Transverse colon (tissue), 4 donors: ENCODE data around the gene ERG. TPM values are rescaled to one million over a fixed set of nuclear protein-coding genes. Genes with fewer than 3 reads are reported as not detected.

Experiments used
- DNase-seq: peaks from one replicate; pipeline ENCODE4 v3.0.0-alpha.2; 2019
- H3K27ac ChIP-seq, 4 donors: fragments of 200-600 bp; sonication (generic); 2 replicates each; pipeline ENCODE4 v1.5.1; 2016 to 2018; ENCODE audit warnings: inconsistent platforms in 4 of 4
- H3K27me3 ChIP-seq: fragments of 200-600 bp; sonication (generic); 2 replicates; pipeline ENCODE4 v1.5.1; 2017; ENCODE audit warnings: inconsistent platforms
- H3K36me3 ChIP-seq, 4 donors: fragments of 200-600 bp; sonication (generic); 2 replicates each; pipeline ENCODE4 v1.5.1; 2017 to 2019; ENCODE audit warnings: inconsistent platforms in 4 of 4
- H3K4me1 ChIP-seq, 4 donors: fragments of 200-600 bp; sonication (generic); 2 replicates each; pipeline ENCODE4 v1.5.1; 2017 to 2020; ENCODE audit warnings: inconsistent platforms in 4 of 4
- H3K4me3 ChIP-seq, 4 donors: fragments of 200-600 bp; sonication (generic); 1 replicate in 1 of 4; 2 replicates in 3 of 4; pipeline versions ENCODE4 v1.5.1 to v1.6.1; 2017 to 2019; ENCODE audit warnings: inconsistent platforms in 4 of 4
- H3K9me3 ChIP-seq, 2 donors: fragments of 200-600 bp; sonication (generic); 2 replicates each; pipeline ENCODE4 v1.5.1; 2017 to 2019; ENCODE audit warnings: inconsistent platforms in 2 of 2
- EP300 ChIP-seq: sonication (generic); formaldehyde crosslinking; IDR thresholded peaks from one replicate; pipeline ENCODE4 v1.6.1; 2017; ENCODE audit warnings: antibody characterized with exemption, low read depth
- POLR2A ChIP-seq: fragments of 450-650 bp; IDR thresholded peaks from one replicate; pipeline ENCODE4 v1.6.1; 2016; ENCODE audit warnings: antibody characterized with exemption, mild to moderate bottlenecking, moderate library complexity
- POLR2AphosphoS5 ChIP-seq, 3 donors: sonication (generic); formaldehyde crosslinking; IDR thresholded peaks; one replicate each; pipeline ENCODE4 v1.6.1; 2016; ENCODE audit warnings: antibody characterized with exemption in 3 of 3
- WGBS, 2 donors: methylation state at CpG; one replicate each; pipeline ENCODE4 v1.1.5; 2018; ENCODE audit warnings: low coverage in 1 of 2; 5-methylcytosine and 5-hydroxymethylcytosine counted together
- in situ Hi-C, 4 donors: fragments of 200-750 bp; cut with MboI; loops; one replicate each; pipeline versions ENCODE4 v1.15.0 to v1.15.1; 2017; ENCODE audit warnings: low sequenced_read_pairs in 3 of 4, low pct_ligation_motif_present in 1 of 4, low pct_unique_long_range_greater_than_20kb in 1 of 4
- intact Hi-C: fragments of 100-400 bp; cut with DNase I; formaldehyde crosslinking; loops from one replicate; pipeline ENCODE4 v1.15.1; 2023; ENCODE audit warnings: low total_unique reads
- total RNA-seq, 4 donors: library from RNA; depleted of rRNA; stranded (reverse); fragments of >200 nt; gene quantifications; one replicate each; pipeline ENCODE4 v1.1.0, GENCODE V29; 2016
- TF ChIP-seq, protein P1 (sequence below), 5 experiments: fragments of 200-600 bp in 3 of 5; fragments of 450-650 bp in 2 of 5; sonication (generic) in 3 of 5; IDR thresholded peaks; 1 replicate in 2 of 5; 2 replicates in 3 of 5; pipeline ENCODE4 v1.5.1; 2016 to 2017; ENCODE audit warnings: antibody characterized with exemption in 5 of 5, inconsistent platforms in 3 of 5, mild to moderate bottlenecking in 2 of 5, moderate library complexity in 1 of 5

ERG gene
- total RNA-seq, 4 donors from 2014 or later: 1.5 to 8.6 (median 3.7) TPM

DNA sequence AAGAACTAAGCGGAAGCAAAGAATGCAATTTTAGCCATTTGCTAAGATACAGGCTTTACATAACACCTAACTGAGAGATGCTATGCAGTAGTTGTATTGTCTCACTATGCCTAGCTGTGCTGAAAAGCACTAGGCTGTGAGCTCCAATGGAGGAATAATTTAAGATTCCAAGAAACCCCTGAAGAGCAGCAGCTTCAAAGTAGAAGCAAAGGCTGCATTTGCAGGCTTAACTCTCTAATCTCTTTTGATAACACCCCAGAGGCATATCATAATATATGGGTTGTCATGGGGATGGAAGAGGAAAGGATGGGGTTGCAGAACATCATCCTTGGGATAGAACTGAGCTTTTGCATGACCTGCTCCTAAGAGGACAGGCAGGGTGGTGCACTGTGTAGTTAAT lies 102.0 kb downstream of the ERG start:
- no peak for TF ChIP-seq POLR2AphosphoS5 (IDR thresholded peaks at IDR 0.05)
- no peak for TF ChIP-seq EP300
- TF ChIP-seq, protein P1, sequence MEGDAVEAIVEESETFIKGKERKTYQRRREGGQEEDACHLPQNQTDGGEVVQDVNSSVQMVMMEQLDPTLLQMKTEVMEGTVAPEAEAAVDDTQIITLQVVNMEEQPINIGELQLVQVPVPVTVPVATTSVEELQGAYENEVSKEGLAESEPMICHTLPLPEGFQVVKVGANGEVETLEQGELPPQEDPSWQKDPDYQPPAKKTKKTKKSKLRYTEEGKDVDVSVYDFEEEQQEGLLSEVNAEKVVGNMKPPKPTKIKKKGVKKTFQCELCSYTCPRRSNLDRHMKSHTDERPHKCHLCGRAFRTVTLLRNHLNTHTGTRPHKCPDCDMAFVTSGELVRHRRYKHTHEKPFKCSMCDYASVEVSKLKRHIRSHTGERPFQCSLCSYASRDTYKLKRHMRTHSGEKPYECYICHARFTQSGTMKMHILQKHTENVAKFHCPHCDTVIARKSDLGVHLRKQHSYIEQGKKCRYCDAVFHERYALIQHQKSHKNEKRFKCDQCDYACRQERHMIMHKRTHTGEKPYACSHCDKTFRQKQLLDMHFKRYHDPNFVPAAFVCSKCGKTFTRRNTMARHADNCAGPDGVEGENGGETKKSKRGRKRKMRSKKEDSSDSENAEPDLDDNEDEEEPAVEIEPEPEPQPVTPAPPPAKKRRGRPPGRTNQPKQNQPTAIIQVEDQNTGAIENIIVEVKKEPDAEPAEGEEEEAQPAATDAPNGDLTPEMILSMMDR (IDR thresholded peaks at IDR 0.05): no peak
- TF ChIP-seq POLR2A: no peak
- intact Hi-C loops (no loop called here), in situ Hi-C loops (no loop called here)
- DNase-seq: no peak
- no peaks in the 10 kb centered on the region for H3K27me3 ChIP-seq
- H3K9me3 ChIP-seq: no peaks in the 10 kb centered on the region
- H3K4me3 ChIP-seq: no peak overlapping the region
- H3K4me1 ChIP-seq: no peaks in the 10 kb centered on the region
- 97 to 100% methylated on average over 1 of the region's 1 CpG for WGBS, 2 donors
- no peaks in the 10 kb centered on the region for H3K36me3 ChIP-seq
- no peak overlapping the region for H3K27ac ChIP-seq

GRCh38 chr21:38395581-38395980 lies 102.7 kb downstream of the ERG start:
- 81% methylated on average over 6 of the region's 6 CpGs; no CpG with 5 or more reads in 1 of the 2 donors for WGBS, 2 donors
- intact Hi-C loops (no loop called here), in situ Hi-C loops (no loop called here)
- no peaks in the 10 kb centered on the region for H3K9me3 ChIP-seq
- no peak for DNase-seq
- no peak overlapping the region for H3K4me3 ChIP-seq
- H3K36me3 ChIP-seq: no peaks in the 10 kb centered on the region
- no peak overlapping the region for H3K27ac ChIP-seq
- H3K4me1 ChIP-seq: no peaks in the 10 kb centered on the region
- TF ChIP-seq, protein P1 (IDR thresholded peaks at IDR 0.05): no peak
- TF ChIP-seq EP300 (no peak), POLR2A (no peak), POLR2AphosphoS5 (IDR thresholded peaks at IDR 0.05) (no peak)
- H3K27me3 ChIP-seq: no peaks in the 10 kb centered on the region

- no peak for DNase-seq
- H3K4me1 ChIP-seq: no peaks in the 10 kb centered on the region
- H3K27ac ChIP-seq: no peak overlapping the region
- intact Hi-C loops (no loop called here), in situ Hi-C loops (no loop called here)
- WGBS, 2 donors: 78 to 80% methylated on average over 1 of the region's 1 CpG
- no peak overlapping the region for H3K4me3 ChIP-seq
- no peaks in the 10 kb centered on the region for H3K36me3 ChIP-seq
- no peaks in the 10 kb centered on the region for H3K27me3 ChIP-seq
- no peaks in the 10 kb centered on the region for H3K9me3 ChIP-seq
- TF ChIP-seq POLR2A: no peak
- TF ChIP-seq, protein P1 (IDR thresholded peaks at IDR 0.05): no peak
- TF ChIP-seq POLR2AphosphoS5 (IDR thresholded peaks at IDR 0.05): no peak
- no peak for TF ChIP-seq EP300
These were observed 105.6 kb downstream of the ERG start for GRCh38 chr21:38392661-38393060.

- Histone ChIP-seq H3K27me3 (no peaks in the 10 kb centered on the region), H3K36me3 (no peaks in the 10 kb centered on the region), H3K4me1 (no peaks in the 10 kb centered on the region), H3K27ac (no peak overlapping the region), H3K4me3 (no peak overlapping the region), H3K9me3 (no peaks in the 10 kb centered on the region)
- DNase-seq: no peak
- TF ChIP-seq, protein P1 (IDR thresholded peaks at IDR 0.05): no peak
- TF ChIP-seq POLR2A (no peak), EP300 (no peak), POLR2AphosphoS5 (IDR thresholded peaks at IDR 0.05) (no peak)
- intact Hi-C loops: no loop called here
- WGBS, 2 donors: 72 to 75% methylated on average over 5 of the region's 5 CpGs
- in situ Hi-C loops: no loop called here
These were observed 108.4 kb downstream of the ERG start for GRCh38 chr21:38389896-38390295.
